ENCODE measurements around the gene OASL.

DNA sequence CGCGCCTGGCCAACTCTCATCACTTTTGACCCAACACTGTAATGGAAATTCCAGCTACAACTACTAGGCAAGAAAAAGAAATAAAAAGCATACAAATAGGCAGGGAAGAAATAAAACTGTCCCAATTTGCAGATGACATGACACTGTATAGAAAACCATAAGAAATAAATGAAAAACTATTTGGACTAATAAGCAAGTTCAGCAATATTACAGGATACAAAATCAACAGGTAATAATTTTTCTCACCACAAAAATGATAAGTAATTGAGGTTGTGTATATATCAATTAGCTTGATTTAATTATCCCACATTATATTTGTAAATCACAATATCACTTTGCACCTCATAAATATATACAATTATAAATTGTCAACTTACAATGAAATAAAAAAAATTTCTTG lies 41.9 kb upstream of the OASL start:
- TF ChIP-seq, protein P1, sequence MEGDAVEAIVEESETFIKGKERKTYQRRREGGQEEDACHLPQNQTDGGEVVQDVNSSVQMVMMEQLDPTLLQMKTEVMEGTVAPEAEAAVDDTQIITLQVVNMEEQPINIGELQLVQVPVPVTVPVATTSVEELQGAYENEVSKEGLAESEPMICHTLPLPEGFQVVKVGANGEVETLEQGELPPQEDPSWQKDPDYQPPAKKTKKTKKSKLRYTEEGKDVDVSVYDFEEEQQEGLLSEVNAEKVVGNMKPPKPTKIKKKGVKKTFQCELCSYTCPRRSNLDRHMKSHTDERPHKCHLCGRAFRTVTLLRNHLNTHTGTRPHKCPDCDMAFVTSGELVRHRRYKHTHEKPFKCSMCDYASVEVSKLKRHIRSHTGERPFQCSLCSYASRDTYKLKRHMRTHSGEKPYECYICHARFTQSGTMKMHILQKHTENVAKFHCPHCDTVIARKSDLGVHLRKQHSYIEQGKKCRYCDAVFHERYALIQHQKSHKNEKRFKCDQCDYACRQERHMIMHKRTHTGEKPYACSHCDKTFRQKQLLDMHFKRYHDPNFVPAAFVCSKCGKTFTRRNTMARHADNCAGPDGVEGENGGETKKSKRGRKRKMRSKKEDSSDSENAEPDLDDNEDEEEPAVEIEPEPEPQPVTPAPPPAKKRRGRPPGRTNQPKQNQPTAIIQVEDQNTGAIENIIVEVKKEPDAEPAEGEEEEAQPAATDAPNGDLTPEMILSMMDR (IDR thresholded peaks at IDR 0.05; ENCODE audit: poor library complexity): no peak
- no peak for TF ChIP-seq EZH2 (IDR thresholded peaks at IDR 0.05; ENCODE audit: borderline replicate concordance)
